Fibroblast of skin of right quadriceps (primary cell): ENCODE data around the gene PRKCA.
A peak's percentile ranks its signal among the peaks of the same experiment; 100 is the strongest.
"Not testable (repeated sequence)": the region's sequence is repeated elsewhere in the genome, so short reads cannot be mapped to it uniquely, and the experiment has no call there.

Experiments used
- DNase-seq: peaks from one replicate; pipeline ENCODE4 v3.0.0-alpha.2; 2013

Gene PRKCA

GRCh38 chr17:66395961-66396360 is 93.5 kb downstream of the PRKCA start:
- no peak for DNase-seq

- DNase-seq = peak; percentile 38
Measured at GRCh38 chr17:66397486-66397885, 95.1 kb downstream of the PRKCA start.

GRCh38 chr17:66398059-66398458 is 95.6 kb downstream of the PRKCA start:
- no peak for DNase-seq

GRCh38 chr17:66398617-66399016 is 96.2 kb downstream of the PRKCA start:
- DNase-seq = no peak

GRCh38 chr17:66399441-66399840 is 97.0 kb downstream of the PRKCA start:
- DNase-seq = no peak

GRCh38 chr17:66400041-66400688 is 97.8 kb downstream of the PRKCA start:
- DNase-seq = not testable (repeated sequence)

GRCh38 chr17:66400698-66401097 is 98.3 kb downstream of the PRKCA start:
- no peak for DNase-seq

GRCh38 chr17:66401364-66401763 is 99.0 kb downstream of the PRKCA start:
- no peak for DNase-seq

GRCh38 chr17:66403846-66404556 is 101.6 kb downstream of the PRKCA start:
- DNase-seq = no peak

GRCh38 chr17:66405836-66406677 is 103.6 kb downstream of the PRKCA start:
- DNase-seq = peak; percentile 43

- no peak for DNase-seq
Measured at GRCh38 chr17:66406701-66407644, 104.6 kb downstream of the PRKCA start.

GRCh38 chr17:66407864-66408263 is 105.5 kb downstream of the PRKCA start:
- no peak for DNase-seq

GRCh38 chr17:66411520-66411919 is 109.1 kb downstream of the PRKCA start:
- no peak for DNase-seq

- DNase-seq = no peak
Measured at GRCh38 chr17:66412857-66413558, 110.6 kb downstream of the PRKCA start.

GRCh38 chr17:66413559-66414520 is 111.4 kb downstream of the PRKCA start:
- no peak for DNase-seq

- no peak for DNase-seq
Measured at GRCh38 chr17:66414561-66415175, 112.3 kb downstream of the PRKCA start.

GRCh38 chr17:66415366-66416206 is 113.2 kb downstream of the PRKCA start:
- DNase-seq = no peak

- no peak for DNase-seq
Measured at GRCh38 chr17:66416207-66416940, 114.0 kb downstream of the PRKCA start.
